22Rv1 (cell line): ENCODE data around the gene CRK.

Experiments used
- CTCF ChIP-seq: fragments of 450-650 bp; IDR thresholded peaks from 2 replicates; pipeline ENCODE4 v1.5.1; 2017; ENCODE audit warnings: mild to moderate bottlenecking
- ZFX ChIP-seq: fragments of 450-650 bp; IDR thresholded peaks from 2 replicates; pipeline ENCODE4 v1.6.1; 2017; ENCODE audit warnings: antibody characterized with exemption, borderline replicate concordance

DNA sequence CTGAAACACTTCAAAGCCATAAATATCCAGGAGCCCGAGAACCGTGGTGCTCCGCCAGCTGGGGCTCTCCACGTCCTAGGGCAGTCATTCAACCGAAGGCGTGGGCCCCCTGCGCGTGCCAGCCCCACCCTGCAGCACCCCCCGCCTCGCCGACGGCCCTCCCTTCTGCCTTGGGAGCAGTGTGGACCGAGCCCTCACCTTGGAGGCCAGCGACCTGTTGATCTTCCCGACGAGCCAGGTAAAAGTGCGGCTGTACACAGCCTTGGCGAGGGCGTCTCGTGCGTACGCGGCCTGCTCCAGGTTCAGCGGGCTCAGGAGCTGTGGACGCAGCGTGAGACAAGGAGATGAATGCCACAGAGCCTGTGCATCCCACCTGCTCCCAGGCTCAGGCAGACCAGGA lies 22.4 kb upstream of the CRK start:
- no peak for TF ChIP-seq CTCF
- no peak for TF ChIP-seq ZFX
